VCaP (cell line): ENCODE data around the gene CACNA2D1.
"Not testable (repeated sequence)": the region's sequence is repeated elsewhere in the genome, so short reads cannot be mapped to it uniquely, and the experiment has no call there.

ENCODE experiments used
- H3K27ac ChIP-seq: fragments of 450-650 bp; 2 replicates; pipeline ENCODE4 v1.5.1; 2017
- CTCF ChIP-seq: fragments of 450-650 bp; conservative IDR thresholded peaks from 2 replicates; pipeline ENCODE4 v1.5.1; 2017; ENCODE audit warnings: mild to moderate bottlenecking, moderate library complexity

CACNA2D1 gene

GRCh38 chr7:82142263-82142864 is 301.2 kb downstream of the CACNA2D1 start:
- TF ChIP-seq CTCF = no peak
- H3K27ac ChIP-seq = no peak overlapping the region

- TF ChIP-seq CTCF = no peak
- no peak overlapping the region for H3K27ac ChIP-seq
Measured at GRCh38 chr7:82141427-82141826, 302.1 kb downstream of the CACNA2D1 start.

GRCh38 chr7:82140608-82141007 is 303.0 kb downstream of the CACNA2D1 start:
- H3K27ac ChIP-seq = not testable (repeated sequence)

GRCh38 chr7:82131215-82131614 is 312.4 kb downstream of the CACNA2D1 start:
- no peak for TF ChIP-seq CTCF
- no peak overlapping the region for H3K27ac ChIP-seq

- no peak for TF ChIP-seq CTCF
Measured at GRCh38 chr7:82129091-82129490, 314.5 kb downstream of the CACNA2D1 start.

GRCh38 chr7:82128546-82128945 is 315.0 kb downstream of the CACNA2D1 start:
- no peak overlapping the region for H3K27ac ChIP-seq
- no peak for TF ChIP-seq CTCF

More at GRCh38 chr7:82129091-82129490, 314.5 kb downstream of the CACNA2D1 start:
- H3K27ac ChIP-seq = no peak overlapping the region

GRCh38 chr7:82126576-82126975 is 317.0 kb downstream of the CACNA2D1 start:
- no peak for TF ChIP-seq CTCF

GRCh38 chr7:82124445-82124844 is 319.1 kb downstream of the CACNA2D1 start:
- TF ChIP-seq CTCF = no peak
- no peak overlapping the region for H3K27ac ChIP-seq

More at GRCh38 chr7:82126576-82126975, 317.0 kb downstream of the CACNA2D1 start:
- no peak overlapping the region for H3K27ac ChIP-seq
